Upper lobe of left lung (tissue), 6 donors: ENCODE data around the gene SLC25A43. TPM values are rescaled to one million over a fixed set of nuclear protein-coding genes. Genes with fewer than 3 reads are reported as not detected.
A peak's percentile ranks its signal among the peaks of the same experiment; 100 is the strongest.
"Not testable (repeated sequence)": the region's sequence is repeated elsewhere in the genome, so short reads cannot be mapped to it uniquely, and the experiment has no call there.

Experiments used
- ATAC-seq, 2 donors: fragments of 200-7000 bp; cut with Tn5 transposase; one replicate each; pipeline ENCODE4 v1.9.1; 2022; ENCODE audit warnings: mild to moderate bottlenecking in 2 of 2, moderate library complexity in 2 of 2; ENCODE audit not compliant: low FRiP score in 2 of 2
- DNase-seq, 2 donors: peaks; one replicate each; pipeline ENCODE4 v3.0.0-alpha.2; 2019 to 2020
- H3K27ac ChIP-seq, 4 donors: fragments of 200-600 bp; sonication (generic); one replicate each; pipeline ENCODE4 v1.5.1; 2016 to 2019
- H3K27me3 ChIP-seq, 4 donors: fragments of 200-600 bp; sonication (generic); one replicate each; pipeline ENCODE4 v1.5.1; 2017 to 2019
- H3K36me3 ChIP-seq, 4 donors: fragments of 200-600 bp; sonication (generic); one replicate each; pipeline ENCODE4 v1.5.1; 2016 to 2019
- H3K4me1 ChIP-seq, 4 donors: fragments of 200-600 bp; sonication (generic); one replicate each; pipeline ENCODE4 v1.5.1; 2018 to 2019
- H3K4me3 ChIP-seq, 4 donors: fragments of 200-600 bp; sonication (generic); one replicate each; pipeline ENCODE4 v1.5.1; 2017 to 2019; ENCODE audit warnings: mild to moderate bottlenecking in 2 of 4, moderate library complexity in 1 of 4
- H3K9me3 ChIP-seq, 4 donors: fragments of 200-600 bp; sonication (generic); one replicate each; pipeline ENCODE4 v1.5.1; 2018 to 2019
- EP300 ChIP-seq, 4 donors: sonication (generic); formaldehyde crosslinking; IDR thresholded peaks; one replicate each; pipeline ENCODE4 v1.5.1; 2017; ENCODE audit warnings: antibody characterized with exemption in 4 of 4, control low read depth in 2 of 4
- POLR2A ChIP-seq, 4 donors: fragments of 450-650 bp; IDR thresholded peaks; one replicate each; pipeline ENCODE4 v1.5.1; 2016 to 2017; ENCODE audit warnings: antibody characterized with exemption in 4 of 4, mild to moderate bottlenecking in 2 of 4
- POLR2AphosphoS5 ChIP-seq, 2 donors: sonication (generic); formaldehyde crosslinking; IDR thresholded peaks; one replicate each; pipeline ENCODE4 v1.5.1; 2017; ENCODE audit warnings: antibody characterized with exemption in 2 of 2
- WGBS, 2 donors: methylation state at CpG; one replicate each; pipeline ENCODE4 v1.1.5; 2017 to 2018; 5-methylcytosine and 5-hydroxymethylcytosine counted together
- total RNA-seq, 6 donors: library from RNA; depleted of rRNA in 4 of 6; stranded (reverse); fragments of >200 nt in 4 of 6; gene quantifications; one replicate each; pipeline versions ENCODE4 v1.1.0 to v1.2.1, GENCODE V29; 2016 to 2021
- TF ChIP-seq, protein P1 (sequence below), 6 experiments: fragments of 450-650 bp in 4 of 6; fragments of 200-600 bp in 2 of 6; sonication (generic) in 2 of 6; IDR thresholded peaks; one replicate each; pipeline ENCODE4 v1.5.1; 2016 to 2019; ENCODE audit warnings: antibody characterized with exemption in 6 of 6
- donor health status: DM: no; HTN: no; CAD: no; lungs with moderate emphysema.
- donor health status: DM: no; HTN: yes; CAD: no; lungs with severe emphysema.

Gene SLC25A43
- 10 to 100 TPM; 11.2 to 27.8 (median 15.8) TPM for total RNA-seq

DNA sequence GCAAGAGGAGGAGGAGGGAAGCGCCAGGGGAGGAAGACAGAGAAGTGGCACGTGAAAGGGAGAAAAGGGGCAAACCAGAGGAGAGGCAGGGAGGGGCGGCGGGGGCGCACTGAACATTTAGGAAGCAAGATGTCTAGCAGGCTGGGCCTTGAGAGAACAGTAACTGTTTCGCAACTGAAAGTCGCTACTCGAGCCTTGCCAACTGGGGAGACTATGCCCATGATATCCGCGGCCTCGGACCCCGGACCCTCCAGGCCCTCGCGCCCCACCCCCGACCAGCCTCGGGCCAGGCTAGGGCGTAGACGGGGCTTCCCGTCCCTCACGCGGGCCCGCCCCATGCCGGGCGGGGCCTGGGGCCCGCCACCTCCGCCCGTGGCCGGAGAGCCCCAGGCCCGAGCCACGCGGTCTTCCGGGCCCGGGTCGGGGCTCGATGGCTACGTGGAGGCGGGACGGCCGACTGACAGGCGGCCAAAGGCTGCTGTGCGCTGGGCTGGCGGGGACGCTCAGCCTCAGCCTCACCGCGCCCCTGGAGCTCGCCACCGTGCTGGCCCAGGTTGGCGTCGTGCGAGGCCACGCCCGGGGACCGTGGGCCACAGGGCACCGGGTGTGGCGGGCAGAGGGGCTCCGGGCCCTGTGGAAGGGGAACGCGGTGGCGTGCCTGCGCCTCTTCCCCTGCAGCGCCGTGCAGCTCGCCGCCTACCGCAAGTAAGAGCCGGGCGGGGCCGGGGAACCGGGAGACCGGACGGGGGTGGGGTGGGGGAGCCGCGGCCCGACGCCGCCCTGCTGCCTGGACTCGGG, at the start of gene SLC25A43:
TSS of gene SLC25A43 (plus strand) at position 363 of the 798 bp plus-strand sequence. CDS start at position 431, 68 bp downstream.
- Histone ChIP-seq H3K36me3 (no peaks in the 10 kb centered on the region), H3K27ac (peak within 1 kb of the TSS; percentile 66 to 89 (median 82)), H3K4me1 (peaks cover 0 to 16% (median 0%) of the 10 kb centered on the region in 4 donors), H3K4me3 (peak within 1 kb of the TSS; percentile 62 to 69 (median 66)), H3K9me3 (no peaks in the 10 kb centered on the region), H3K27me3 (no peaks in the 10 kb centered on the region)
- peak; percentile 33 to 89 for DNase-seq
- TF ChIP-seq POLR2A (IDR thresholded peaks at IDR 0.05) (peak in 1 of 4 donors; percentile 61), POLR2AphosphoS5 (IDR thresholded peaks at IDR 0.05) (no peak), EP300 (IDR thresholded peaks at IDR 0.05) (no peak)
- TF ChIP-seq, protein P1, sequence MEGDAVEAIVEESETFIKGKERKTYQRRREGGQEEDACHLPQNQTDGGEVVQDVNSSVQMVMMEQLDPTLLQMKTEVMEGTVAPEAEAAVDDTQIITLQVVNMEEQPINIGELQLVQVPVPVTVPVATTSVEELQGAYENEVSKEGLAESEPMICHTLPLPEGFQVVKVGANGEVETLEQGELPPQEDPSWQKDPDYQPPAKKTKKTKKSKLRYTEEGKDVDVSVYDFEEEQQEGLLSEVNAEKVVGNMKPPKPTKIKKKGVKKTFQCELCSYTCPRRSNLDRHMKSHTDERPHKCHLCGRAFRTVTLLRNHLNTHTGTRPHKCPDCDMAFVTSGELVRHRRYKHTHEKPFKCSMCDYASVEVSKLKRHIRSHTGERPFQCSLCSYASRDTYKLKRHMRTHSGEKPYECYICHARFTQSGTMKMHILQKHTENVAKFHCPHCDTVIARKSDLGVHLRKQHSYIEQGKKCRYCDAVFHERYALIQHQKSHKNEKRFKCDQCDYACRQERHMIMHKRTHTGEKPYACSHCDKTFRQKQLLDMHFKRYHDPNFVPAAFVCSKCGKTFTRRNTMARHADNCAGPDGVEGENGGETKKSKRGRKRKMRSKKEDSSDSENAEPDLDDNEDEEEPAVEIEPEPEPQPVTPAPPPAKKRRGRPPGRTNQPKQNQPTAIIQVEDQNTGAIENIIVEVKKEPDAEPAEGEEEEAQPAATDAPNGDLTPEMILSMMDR (IDR thresholded peaks at IDR 0.05) = no peak
- ATAC-seq = peak; percentile 82 to 96
- 1 to 36% methylated on average over 8 to 49 of the region's 77 CpGs for whole genome bisulfite sequencing, 2 donors

DNA sequence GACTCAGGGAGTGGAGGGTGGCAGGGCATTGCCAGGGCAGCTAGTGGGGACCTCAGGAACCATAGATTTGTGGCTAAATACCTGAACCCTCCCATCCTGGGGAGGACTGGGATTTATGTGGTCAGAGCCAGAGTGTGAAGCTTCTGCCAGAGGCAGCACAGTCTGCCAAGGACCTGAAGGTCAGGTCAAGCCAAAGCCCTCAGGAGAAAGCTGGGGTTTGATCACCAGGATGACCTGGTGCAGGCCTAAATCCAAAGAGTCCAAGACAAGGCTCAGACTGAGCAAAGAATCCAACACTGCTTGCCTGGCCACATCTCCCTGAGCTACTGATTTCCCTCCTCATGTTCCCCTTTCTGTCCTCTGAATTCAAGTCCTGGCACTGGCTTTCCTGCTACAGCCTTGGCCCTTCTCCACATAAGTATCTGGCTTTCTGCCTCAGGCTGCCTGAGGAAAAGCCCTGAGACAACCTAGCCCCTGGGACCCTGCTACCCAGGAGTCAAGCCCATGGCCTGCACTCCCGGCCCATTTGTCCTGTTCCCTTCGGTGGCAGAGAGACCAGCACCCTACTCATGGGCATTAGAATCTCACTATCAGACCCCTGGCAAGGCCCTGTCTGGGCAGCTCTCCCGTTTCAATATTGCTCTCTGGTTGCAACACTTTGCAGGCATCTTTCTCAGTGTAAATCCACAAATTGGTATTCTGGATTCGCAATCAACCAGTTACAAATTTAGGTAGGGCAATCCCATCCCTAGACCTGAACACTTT, 39.3 kb upstream of the SLC25A43 start:
- Histone ChIP-seq H3K9me3 (no peaks in the 10 kb centered on the region), H3K27me3 (no peaks in the 10 kb centered on the region), H3K4me1 (no peaks in the 10 kb centered on the region), H3K36me3 (no peaks in the 10 kb centered on the region), H3K27ac (no peak overlapping the region), H3K4me3 (no peak overlapping the region)
- no peak for ATAC-seq
- no peak for DNase-seq
- 72% methylated on average over 4 of the region's 4 CpGs; no CpG with 5 or more reads in 1 of the 2 donors for WGBS, 2 donors
- TF ChIP-seq, protein P1 (IDR thresholded peaks at IDR 0.05) = no peak
- TF ChIP-seq POLR2AphosphoS5 (IDR thresholded peaks at IDR 0.05) (no peak), EP300 (IDR thresholded peaks at IDR 0.05) (no peak), POLR2A (IDR thresholded peaks at IDR 0.05) (no peak)

DNA sequence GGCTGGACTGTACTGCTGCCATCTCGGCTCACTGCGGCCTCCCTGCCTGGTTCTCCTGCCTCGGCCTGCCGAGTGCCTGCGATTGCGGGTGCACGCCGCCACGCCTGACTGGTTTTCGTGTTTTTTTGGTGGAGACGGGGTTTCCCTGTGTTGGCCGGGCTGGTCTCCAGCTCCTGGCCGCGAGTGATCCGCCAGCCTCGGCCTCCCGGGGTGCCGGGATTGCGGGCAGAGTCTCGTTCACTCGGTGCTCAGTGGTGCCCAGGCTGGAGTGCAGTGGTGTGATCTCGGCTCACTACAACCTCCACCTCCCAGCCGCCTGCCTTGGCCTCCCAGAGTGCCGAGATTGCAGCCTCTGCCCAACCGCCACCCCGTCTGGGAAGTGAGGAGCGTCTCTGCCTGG, 37.7 kb upstream of the SLC25A43 start:
- H3K27ac ChIP-seq, H3K36me3 ChIP-seq, H3K27me3 ChIP-seq, H3K4me3 ChIP-seq, H3K9me3 ChIP-seq, H3K4me1 ChIP-seq, ATAC-seq: not testable (repeated sequence)
- WGBS, 2 donors = 100% methylated on average over 1 to 3 of the region's 27 CpGs
- DNase-seq = peak in 1 of 2 donors; percentile 51

DNA sequence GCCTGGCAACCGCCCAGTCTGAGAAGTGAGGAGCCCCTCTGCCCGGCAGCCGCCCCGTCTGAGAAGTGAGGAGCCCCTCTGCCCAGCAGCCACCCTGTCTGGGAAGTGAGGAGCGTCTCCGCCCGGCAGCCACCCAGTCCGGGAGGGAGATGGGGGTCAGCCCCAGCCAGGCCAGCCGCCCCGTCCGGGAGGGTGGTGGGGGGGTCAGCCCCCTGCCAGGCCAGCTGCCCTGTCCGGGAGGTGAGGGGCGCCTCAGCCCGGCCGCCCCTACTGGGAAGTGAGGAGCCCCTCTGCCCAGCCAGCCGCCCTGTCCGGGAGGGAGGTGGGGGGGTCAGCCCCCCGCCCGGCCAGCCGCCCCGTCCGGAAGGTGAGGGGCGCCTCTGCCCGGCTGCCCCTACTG, 37.1 kb upstream of the SLC25A43 start:
- not testable (repeated sequence) for H3K27me3 ChIP-seq, ATAC-seq, H3K36me3 ChIP-seq, H3K27ac ChIP-seq, H3K4me1 ChIP-seq, H3K4me3 ChIP-seq, H3K9me3 ChIP-seq
- 90% methylated on average over 8 of the region's 24 CpGs; no CpG with 5 or more reads in 1 of the 2 donors for WGBS, 2 donors
- DNase-seq = peak in 1 of 2 donors; percentile 38

DNA sequence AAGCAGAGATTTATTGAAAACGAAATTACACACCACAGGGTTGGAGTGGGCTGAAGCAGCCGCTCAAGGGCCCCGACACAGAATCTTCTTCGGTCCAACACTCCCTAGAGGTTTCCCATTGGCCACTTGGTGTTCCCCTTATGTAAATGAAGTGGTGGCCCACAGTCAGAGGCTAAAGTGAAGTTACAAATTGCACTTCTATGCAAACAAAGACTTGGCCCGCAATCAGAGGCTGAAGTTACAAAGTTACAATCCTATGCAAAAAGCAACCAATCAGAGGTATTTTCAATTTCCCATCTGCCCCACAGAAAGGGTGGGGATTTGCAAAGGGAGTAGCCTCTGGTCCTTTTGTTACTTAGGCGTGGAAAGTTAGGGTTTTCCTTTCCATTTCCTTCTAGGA, 35.7 kb upstream of the SLC25A43 start:
- no peak overlapping the region for H3K4me3 ChIP-seq
- ATAC-seq (no peak), DNase-seq (no peak)
- no peak overlapping the region for H3K27ac ChIP-seq
- H3K4me1 ChIP-seq = no peaks in the 10 kb centered on the region
- no peaks in the 10 kb centered on the region for H3K36me3 ChIP-seq
- TF ChIP-seq, protein P1 (IDR thresholded peaks at IDR 0.05) = no peak
- TF ChIP-seq POLR2AphosphoS5 (IDR thresholded peaks at IDR 0.05) (no peak), EP300 (IDR thresholded peaks at IDR 0.05) (no peak), POLR2A (IDR thresholded peaks at IDR 0.05) (no peak)
- H3K27me3 ChIP-seq = no peaks in the 10 kb centered on the region
- no peaks in the 10 kb centered on the region for H3K9me3 ChIP-seq
- WGBS, 2 donors = 76 to 78% methylated on average over 4 to 6 of the region's 6 CpGs

DNA sequence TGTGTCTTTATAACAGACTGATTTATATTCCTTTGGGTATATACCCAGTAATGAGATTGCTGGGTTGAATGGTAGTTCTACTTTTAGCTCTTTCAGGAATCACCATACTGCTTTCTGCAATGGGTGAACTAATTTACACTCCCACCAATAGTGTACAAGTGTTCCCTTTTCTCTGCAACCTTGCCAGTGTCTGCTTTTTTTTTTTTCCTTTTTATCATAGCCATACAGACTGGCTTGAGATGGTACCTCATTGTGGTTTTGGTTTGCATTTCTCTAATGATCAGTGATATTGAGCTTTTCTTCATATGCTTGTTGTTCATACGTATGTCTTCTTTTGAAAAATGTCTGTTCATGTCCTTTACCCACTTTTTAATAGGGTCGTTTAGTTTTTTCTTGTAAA, 27.3 kb upstream of the SLC25A43 start:
- not testable (repeated sequence) for H3K4me1 ChIP-seq, ATAC-seq, H3K9me3 ChIP-seq, H3K27me3 ChIP-seq, H3K4me3 ChIP-seq, H3K36me3 ChIP-seq, H3K27ac ChIP-seq, DNase-seq
- 64 to 80% methylated on average over 2 of the region's 2 CpGs for WGBS, 2 donors
